T1000 (cell line): ENCODE data around the gene PNPLA2.

Experiments used
- DNase-seq: peaks from one replicate; lab custom pipeline; 2025; ENCODE audit warnings: mixed read lengths; lab: John Stamatoyannopoulos, UW

Gene PNPLA2

GRCh38 chr11:816433-816779 lies 2.3 kb upstream of the PNPLA2 start:
- DNase-seq: no peak

DNA sequence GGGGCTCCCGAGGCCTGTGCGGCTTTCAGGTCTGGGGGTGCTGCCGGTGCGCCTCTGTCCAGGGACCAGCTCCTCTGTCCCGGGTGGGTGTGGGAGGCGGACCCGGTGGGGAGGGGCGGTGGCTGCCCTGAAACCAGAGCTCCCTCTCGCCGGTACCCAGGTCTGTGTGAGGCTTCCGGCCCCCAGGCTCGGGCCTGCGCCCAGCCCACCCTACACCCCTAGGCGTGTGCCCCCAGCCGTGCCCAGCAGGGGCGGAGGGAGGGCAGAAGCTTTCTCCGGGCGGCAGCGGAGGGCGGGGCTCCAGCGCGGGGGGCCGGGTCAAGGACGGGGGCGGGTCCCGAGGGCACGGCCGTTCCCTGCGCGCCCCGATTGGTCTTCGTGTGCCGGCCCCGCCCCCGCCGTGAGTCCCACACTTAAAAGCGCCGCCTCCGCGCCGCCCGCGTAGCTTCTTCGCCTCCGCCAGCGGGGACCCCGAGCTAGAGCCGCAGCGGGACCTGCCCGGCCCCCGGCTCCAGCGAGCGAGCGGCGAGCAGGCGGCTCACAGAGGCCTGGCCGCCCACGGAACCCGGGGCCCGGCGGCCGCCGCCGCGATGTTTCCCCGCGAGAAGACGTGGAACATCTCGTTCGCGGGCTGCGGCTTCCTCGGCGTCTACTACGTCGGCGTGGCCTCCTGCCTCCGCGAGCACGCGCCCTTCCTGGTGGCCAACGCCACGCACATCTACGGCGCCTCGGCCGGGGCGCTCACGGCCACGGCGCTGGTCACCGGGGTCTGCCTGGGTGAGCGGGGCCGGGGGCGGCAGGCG lies 616 bp downstream of the PNPLA2 start:
- DNase-seq: peak; percentile 80

- peak; percentile 44 for DNase-seq
Observed at GRCh38 chr11:819943-820649, 1.4 kb downstream of the PNPLA2 start.

- DNase-seq: no peak
Observed at GRCh38 chr11:820655-821511, 2.2 kb downstream of the PNPLA2 start.

DNA sequence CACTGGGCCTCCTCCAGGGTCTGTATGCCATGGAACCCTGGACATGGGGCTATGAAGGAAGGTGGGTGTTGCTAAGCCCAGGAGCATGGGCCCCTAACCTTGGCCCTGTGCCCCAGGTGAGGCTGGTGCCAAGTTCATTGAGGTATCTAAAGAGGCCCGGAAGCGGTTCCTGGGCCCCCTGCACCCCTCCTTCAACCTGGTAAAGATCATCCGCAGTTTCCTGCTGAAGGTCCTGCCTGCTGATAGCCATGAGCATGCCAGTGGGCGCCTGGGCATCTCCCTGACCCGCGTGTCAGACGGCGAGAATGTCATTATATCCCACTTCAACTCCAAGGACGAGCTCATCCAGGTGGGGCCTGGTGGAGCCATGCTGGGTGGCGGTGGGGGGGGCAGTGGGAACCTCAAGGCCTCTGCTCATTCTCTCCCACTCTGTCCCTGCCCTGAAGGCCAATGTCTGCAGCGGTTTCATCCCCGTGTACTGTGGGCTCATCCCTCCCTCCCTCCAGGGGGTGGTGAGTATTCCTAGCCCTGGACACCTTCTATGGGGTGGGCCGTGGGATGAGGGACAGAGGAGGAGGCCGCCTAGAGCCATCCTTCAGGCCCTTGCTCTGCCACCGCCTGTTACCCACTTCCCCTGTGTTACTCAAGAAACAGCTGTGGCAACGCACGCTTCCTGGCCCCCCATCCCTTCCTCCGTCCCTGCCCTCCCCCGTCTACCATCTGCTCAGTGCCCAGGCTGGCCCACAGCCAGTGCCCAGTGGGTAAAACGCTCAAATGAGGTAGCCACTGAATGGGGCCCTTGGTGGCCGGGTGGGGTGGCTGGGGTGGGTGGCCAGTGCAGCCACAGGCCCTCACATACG lies 3.0 kb downstream of the PNPLA2 start:
- no peak for DNase-seq

- no peak for DNase-seq
Observed at GRCh38 chr11:823441-824291, 5.0 kb downstream of the PNPLA2 start.

GRCh38 chr11:824292-824880 lies 5.7 kb downstream of the PNPLA2 start:
- DNase-seq: no peak

GRCh38 chr11:824942-825341 lies 6.2 kb downstream of the PNPLA2 start:
- DNase-seq: no peak

- DNase-seq: no peak
Observed at GRCh38 chr11:825366-826226, 6.9 kb downstream of the PNPLA2 start.

DNA sequence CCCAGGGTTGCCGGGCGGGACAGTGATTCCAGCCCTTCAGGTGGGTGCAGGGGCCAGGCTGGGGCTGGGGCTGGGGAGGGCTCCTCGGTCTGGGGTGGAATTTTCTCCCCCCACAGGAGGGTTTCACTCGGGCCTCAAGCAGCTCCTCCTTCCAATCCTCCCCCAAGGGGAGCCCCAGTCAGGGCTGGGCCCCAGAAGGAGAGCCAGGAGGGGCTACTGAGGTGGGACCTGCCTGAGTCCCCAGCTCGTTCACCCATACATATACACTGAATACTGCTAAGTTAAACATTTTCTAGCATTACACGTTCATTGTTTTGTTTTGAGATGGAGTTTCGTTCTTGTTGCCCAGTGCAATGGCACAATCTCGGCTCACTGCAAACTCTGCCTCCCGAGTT lies 7.5 kb downstream of the PNPLA2 start:
- DNase-seq: no peak

GRCh38 chr11:826836-827145 lies 8.1 kb downstream of the PNPLA2 start:
- DNase-seq: no peak

DNA sequence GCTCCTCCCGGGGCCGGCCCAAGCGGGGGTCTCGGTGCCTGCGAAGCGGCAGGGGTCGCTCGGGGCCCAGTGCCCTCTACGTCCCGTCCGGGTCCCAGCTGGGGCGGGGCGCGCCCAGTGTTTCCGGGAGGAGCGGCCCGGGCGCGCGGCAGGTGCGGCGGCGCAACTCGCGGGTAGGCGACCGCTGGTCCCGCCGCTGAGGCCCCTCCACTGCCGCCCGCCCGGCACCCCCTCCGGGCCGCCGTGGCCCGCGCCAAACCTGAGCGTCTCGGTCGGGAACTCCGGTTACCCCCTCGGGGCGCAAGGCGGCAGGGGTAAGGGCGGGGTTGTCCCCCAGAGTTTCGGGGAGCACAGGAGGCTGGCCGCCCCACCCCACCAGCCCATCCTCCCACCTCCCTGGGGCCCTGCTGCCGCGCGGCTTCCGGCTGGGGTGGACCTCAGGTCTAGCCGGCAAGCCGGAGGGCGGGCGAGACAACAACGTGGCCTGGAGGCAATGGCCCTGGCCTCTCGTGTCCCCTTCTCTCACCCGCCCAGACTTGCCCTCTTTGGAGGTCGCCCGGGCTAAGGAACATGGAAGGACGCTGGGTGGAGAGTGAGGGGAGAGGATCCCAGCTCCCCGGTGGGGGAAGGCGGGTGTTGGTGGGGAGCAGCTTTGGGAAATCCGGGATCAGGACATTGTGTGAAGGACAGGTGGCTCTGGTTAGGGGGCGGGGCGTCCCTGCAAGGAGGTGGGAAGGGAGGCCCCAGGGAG lies 8.6 kb downstream of the PNPLA2 start:
- no peak for DNase-seq

GRCh38 chr11:827897-828192 lies 9.1 kb downstream of the PNPLA2 start, which contains the start of gene CRACR2B:
Gene CRACR2B (plus strand): TSS chr11:827919. CDS start chr11:828608, 689 bp downstream.
- DNase-seq: no peak

GRCh38 chr11:828506-829175 lies 9.9 kb downstream of the PNPLA2 start:
- no peak for DNase-seq

DNA sequence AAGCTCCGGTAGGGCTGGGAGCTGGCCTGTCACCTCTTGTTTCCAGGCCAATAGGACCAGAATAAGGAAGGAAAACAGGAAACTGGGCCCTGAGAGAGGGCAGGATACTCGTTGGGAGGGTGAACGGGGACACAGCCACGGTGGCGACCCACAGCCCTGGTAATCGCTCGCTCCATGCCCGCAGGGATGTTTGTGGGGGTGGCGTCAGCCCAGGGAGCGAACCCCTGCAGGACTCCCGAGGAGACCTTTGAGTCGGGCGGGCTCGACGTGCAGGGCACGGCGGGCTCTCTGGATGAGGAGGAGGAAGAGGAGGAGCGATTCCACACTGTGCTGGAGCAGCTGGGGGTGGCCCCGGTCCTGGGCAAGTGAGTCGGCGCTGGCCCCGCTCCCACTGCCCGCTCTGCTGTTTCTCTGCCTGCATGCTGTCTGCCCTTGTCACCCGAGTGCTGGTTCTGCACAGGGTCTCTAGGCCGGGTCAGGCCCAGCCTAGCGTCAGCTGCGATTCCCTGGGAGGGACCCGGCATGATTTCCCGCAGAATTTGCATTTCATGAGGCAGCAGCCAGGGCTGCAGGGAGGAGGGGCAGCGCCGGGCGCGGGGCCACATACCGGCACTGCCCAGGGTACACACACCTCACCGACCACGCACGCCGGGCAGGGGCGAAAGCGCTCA lies 10.6 kb downstream of the PNPLA2 start:
- no peak for DNase-seq

- DNase-seq: no peak
Observed at GRCh38 chr11:829847-830294, 11.2 kb downstream of the PNPLA2 start.

GRCh38 chr11:830295-831117 lies 11.8 kb downstream of the PNPLA2 start:
- DNase-seq: peak; percentile 52
